ENCODE measurements around the gene PIP5KL1. TPM values are rescaled to one million over a fixed set of nuclear protein-coding genes. Genes with fewer than 3 reads are reported as not detected.

Gene PIP5KL1
- total and polyA plus RNA-seq, 2 of the 8 experiments (the other 6 are each of a cell fraction or from before 2014, with no cell fraction given) = 13.4 to 15.4 TPM

GRCh38 chr9:127977009-127977883, 46.7 kb upstream of the PIP5KL1 start (continued):
- TF ChIP-seq CHD7 (IDR thresholded peaks at IDR 0.05; ENCODE audit: insufficient replicate concordance, low read length) (no peak), MAFK (IDR thresholded peaks at IDR 0.05; ENCODE audit: low read depth, low read length) (no peak), ZNF274 (IDR thresholded peaks at IDR 0.05; ENCODE audit: borderline replicate concordance, extremely low read depth, low read length) (no peak), NRF1 (IDR thresholded peaks at IDR 0.05; ENCODE audit: low read depth, low read length) (no peak), CHD1 (IDR thresholded peaks at IDR 0.05; ENCODE audit: low read depth, low read length) (no peak), CBX8 (IDR thresholded peaks at IDR 0.05; ENCODE audit: borderline replicate concordance, low read depth, low read length) (no peak), CTBP2 (IDR thresholded peaks at IDR 0.05; ENCODE audit: borderline replicate concordance, insufficient read depth, insufficient read length, low read length) (no peak), SP1 (IDR thresholded peaks at IDR 0.05; ENCODE audit: low read depth, low read length) (no peak), RXRA (IDR thresholded peaks at IDR 0.05; ENCODE audit: insufficient read depth, low read depth, low read length) (no peak)
